WERI-Rb-1 (cell line): ENCODE measurements around the gene COQ8A.
"Not testable (repeated sequence)": the region's sequence is repeated elsewhere in the genome, so short reads cannot be mapped to it uniquely, and the experiment has no call there.

Experiments
- DNase-seq: peaks from one replicate; pipeline ENCODE4 v3.0.0-alpha.2; 2020
- H3K27ac ChIP-seq: fragments of 250-450 bp; sonication (Bioruptor Pico); 2 replicates; pipeline ENCODE4 v1.5.1; 2020; ENCODE audit warnings: mild to moderate bottlenecking, moderate library complexity
- H3K27me3 ChIP-seq: fragments of 250-450 bp; sonication (Bioruptor Pico); 2 replicates; pipeline ENCODE4 v1.5.1; 2021; ENCODE audit warnings: mild to moderate bottlenecking, low read depth, moderate library complexity; ENCODE audit not compliant: insufficient read depth, severe bottlenecking
- H3K36me3 ChIP-seq: fragments of 250-450 bp; sonication (Bioruptor Pico); 2 replicates; pipeline ENCODE4 v1.5.1; 2020; ENCODE audit warnings: mild to moderate bottlenecking, moderate library complexity
- H3K4me3 ChIP-seq: 2 replicates; pipeline ENCODE4 v1.5.1; 2011; ENCODE audit warnings: low read depth, mild to moderate bottlenecking, control low read depth, low read length
- H3K9me3 ChIP-seq: fragments of 250-450 bp; sonication (Bioruptor Pico); 2 replicates; pipeline ENCODE4 v1.5.1; 2021; ENCODE audit warnings: mild to moderate bottlenecking, moderate library complexity; ENCODE audit not compliant: severe bottlenecking
- CTCF ChIP-seq: IDR thresholded peaks from 2 replicates; pipeline ENCODE4 v1.5.1; 2011; ENCODE audit warnings: low read depth, mild to moderate bottlenecking, control low read depth, inconsistent platforms, low read length

The COQ8A gene

GRCh38 chr1:226915672-226915995, 24.5 kb upstream of the COQ8A start:
- no peaks in the 10 kb centered on the region for H3K27me3 ChIP-seq
- no peak for DNase-seq
- H3K4me3 ChIP-seq, result no peak overlapping the region
- H3K36me3 ChIP-seq, result no peaks in the 10 kb centered on the region
- H3K27ac ChIP-seq, result no peak overlapping the region
- no peak for TF ChIP-seq CTCF
- H3K9me3 ChIP-seq, result no peaks in the 10 kb centered on the region

GRCh38 chr1:226916497-226916896, 23.6 kb upstream of the COQ8A start:
- H3K27ac ChIP-seq, result no peak overlapping the region
- no peak for DNase-seq
- no peak overlapping the region for H3K4me3 ChIP-seq
- H3K9me3 ChIP-seq, result no peaks in the 10 kb centered on the region
- H3K27me3 ChIP-seq, result no peaks in the 10 kb centered on the region
- H3K36me3 ChIP-seq, result no peaks in the 10 kb centered on the region
- no peak for TF ChIP-seq CTCF

- Histone ChIP-seq H3K36me3 (no peaks in the 10 kb centered on the region), H3K27ac (no peak overlapping the region), H3K4me3 (no peak overlapping the region), H3K27me3 (no peaks in the 10 kb centered on the region), H3K9me3 (no peaks in the 10 kb centered on the region)
- no peak for DNase-seq
- no peak for TF ChIP-seq CTCF
These were observed 20.5 kb upstream of the COQ8A start for GRCh38 chr1:226919587-226919986.

- H3K27ac ChIP-seq, result no peak overlapping the region
- H3K9me3 ChIP-seq, result no peaks in the 10 kb centered on the region
- H3K36me3 ChIP-seq, result no peaks in the 10 kb centered on the region
- DNase-seq, result no peak
- no peak overlapping the region for H3K4me3 ChIP-seq
- H3K27me3 ChIP-seq, result no peaks in the 10 kb centered on the region
- no peak for TF ChIP-seq CTCF
These were observed 20.1 kb upstream of the COQ8A start for GRCh38 chr1:226919995-226920394.

- DNase-seq, result no peak
- Histone ChIP-seq H3K9me3 (no peaks in the 10 kb centered on the region), H3K27ac (no peak overlapping the region), H3K27me3 (no peaks in the 10 kb centered on the region), H3K4me3 (no peak overlapping the region), H3K36me3 (no peaks in the 10 kb centered on the region)
- TF ChIP-seq CTCF, result no peak
These were observed 19.6 kb upstream of the COQ8A start for GRCh38 chr1:226920446-226920894.

- Histone ChIP-seq H3K27me3 (no peaks in the 10 kb centered on the region), H3K4me3 (no peak overlapping the region), H3K9me3 (no peaks in the 10 kb centered on the region), H3K36me3 (no peaks in the 10 kb centered on the region), H3K27ac (no peak overlapping the region)
- no peak for TF ChIP-seq CTCF
- no peak for DNase-seq
These were observed 18.6 kb upstream of the COQ8A start for GRCh38 chr1:226921504-226921903.

GRCh38 chr1:226929260-226930111, 10.6 kb upstream of the COQ8A start:
- not testable (repeated sequence) for DNase-seq, H3K27me3 ChIP-seq, H3K27ac ChIP-seq, H3K9me3 ChIP-seq, H3K36me3 ChIP-seq, H3K4me3 ChIP-seq
